Gastrocnemius medialis (tissue), 4 donors: ENCODE data around the gene ZMYND8.

Experiments
- CTCF ChIP-seq, 5 experiments: fragments of 450-650 bp in 3 of 5; fragments of 200-600 bp in 2 of 5; sonication (generic) in 2 of 5; IDR thresholded peaks in 4 of 5; conservative IDR thresholded peaks in 1 of 5; 1 replicate in 4 of 5; 2 replicates in 1 of 5; pipeline ENCODE4 v1.5.1; 2016 to 2019; ENCODE audit warnings: antibody characterized with exemption in 5 of 5, mild to moderate bottlenecking in 3 of 5, moderate library complexity in 3 of 5
- POLR2A ChIP-seq, 2 donors: fragments of 450-650 bp; IDR thresholded peaks; one replicate each; pipeline ENCODE4 v1.6.1; 2017; ENCODE audit warnings: antibody characterized with exemption in 2 of 2, mild to moderate bottlenecking in 2 of 2, moderate library complexity in 2 of 2

- TF ChIP-seq CTCF (IDR thresholded peaks at IDR 0.05 in 4 of 5, conservative IDR thresholded peaks at IDR 0.05 in 1 of 5) = no peak
- TF ChIP-seq POLR2A (IDR thresholded peaks at IDR 0.05) = no peak
Observed at GRCh38 chr20:47204008-47204849, 152.3 kb downstream of the ZMYND8 start.
